GM12878 (cell line): ENCODE measurements around the gene KDM2A. TPM values are rescaled to one million over a fixed set of nuclear protein-coding genes. Genes with fewer than 3 reads are reported as not detected.
A peak's percentile ranks its signal among the peaks of the same experiment; 100 is the strongest.

Source experiments
- ATAC-seq: fragments of 200-7000 bp; cut with Tn5 transposase; 3 replicates; pipeline ENCODE4 v1.9.1; 2020; ENCODE audit warnings: mild to moderate bottlenecking, moderate library complexity
- BruUV-seq: library from RNA; stranded (reverse); fragments of 400-500 nt; replicated peaks from 2 replicates; lab custom pipeline; 2021; lab: Mats Ljungman, UMichigan
- CTCF ChIA-PET: fragments of 300-600 bp; sonication (Branson Sonifier 250); formaldehyde crosslinking; extraction: SDS; loops from one replicate; lab custom pipeline; 2021; ENCODE audit warnings: inconsistent platforms; lab: Yijun Ruan, JAX
- POLR2A ChIA-PET: fragments of 350-600 bp; formaldehyde crosslinking; extraction: SDS; loops from one replicate; lab custom pipeline; 2021; ENCODE audit warnings: inconsistent platforms; lab: Charles Lee
- RAD21 ChIA-PET: fragments of 300-600 bp; sonication (Branson Sonifier 250); formaldehyde crosslinking; loops from one replicate; lab custom pipeline; 2023; ENCODE audit warnings: antibody characterized with exemption; ENCODE audit not compliant: unreplicated experiment; lab: Charles Lee
- SMC1A ChIA-PET: fragments of 300-600 bp; sonication (Branson Sonifier 250); formaldehyde crosslinking; loops from one replicate; lab custom pipeline; 2023; ENCODE audit not compliant: unreplicated experiment, uncharacterized antibody; lab: Charles Lee
- DNase-seq: peaks from one replicate; pipeline ENCODE4 v3.0.0-alpha.2; 2011; ENCODE audit warnings: low read depth, low spot score
- FAIRE-seq: peaks from 3 replicates; lab custom pipeline; 2011; peaks lifted over from hg19 to GRCh38; lab: Jason Lieb, UNC
- H2AFZ ChIP-seq: 2 replicates; pipeline ENCODE4 v1.6.0; 2011; ENCODE audit warnings: low read depth, low read length, control low read depth; ENCODE audit not compliant: control insufficient read depth
- H3K27ac ChIP-seq: 2 replicates; pipeline ENCODE4 v1.5.1; 2011; ENCODE audit warnings: control low read depth; ENCODE audit not compliant: control insufficient read depth, insufficient read depth
- H3K27me3 ChIP-seq, 2 experiments: replicated peaks in 1 of 2; 2 replicates each; pipeline versions ENCODE4 v1.6.0 to v1.6.1; 2011; ENCODE audit warnings: low read length in 1 of 2; ENCODE audit not compliant: control insufficient read depth in 2 of 2, insufficient read depth in 2 of 2
- H3K36me3 ChIP-seq, 2 experiments: 2 replicates each; pipeline ENCODE4 v1.5.1; 2011; ENCODE audit warnings: low read length in 1 of 2; ENCODE audit not compliant: control insufficient read depth in 2 of 2, insufficient read depth in 2 of 2
- H3K4me1 ChIP-seq: 2 replicates; pipeline ENCODE4 v1.6.1; 2011; ENCODE audit warnings: mild to moderate bottlenecking, low read length, moderate library complexity, mixed read lengths; ENCODE audit not compliant: control insufficient read depth, insufficient read depth
- H3K4me2 ChIP-seq: 2 replicates; pipeline ENCODE4 v1.6.0; 2011; ENCODE audit warnings: control low read depth; ENCODE audit not compliant: control insufficient read depth, insufficient read depth
- H3K4me3 ChIP-seq: fragments of 200-600 bp; sonication (generic); 2 replicates; pipeline ENCODE4 v1.5.1; 2016
- H3K79me2 ChIP-seq: 2 replicates; pipeline ENCODE4 v1.6.0; 2011; ENCODE audit warnings: low read length; ENCODE audit not compliant: control insufficient read depth, insufficient read depth
- H3K9ac ChIP-seq: 2 replicates; pipeline ENCODE4 v1.8.0; 2011; ENCODE audit warnings: low read length, control low read depth, mixed read lengths; ENCODE audit not compliant: control insufficient read depth, insufficient read depth
- H3K9me3 ChIP-seq: replicated peaks from 3 replicates; pipeline ENCODE4 v1.5.1; 2011; ENCODE audit warnings: mild to moderate bottlenecking, low read length; ENCODE audit not compliant: control insufficient read depth, insufficient read depth
- H4K20me1 ChIP-seq: 2 replicates; pipeline ENCODE4 v1.6.0; 2011; ENCODE audit not compliant: control insufficient read depth, insufficient read depth
- BMI1 ChIP-seq: fragments of 450-650 bp; IDR thresholded peaks from 2 replicates; pipeline ENCODE4 v1.6.1; 2016; ENCODE audit warnings: mild to moderate bottlenecking, moderate library complexity, borderline replicate concordance
- CREB1 ChIP-seq: IDR thresholded peaks from 2 replicates; pipeline ENCODE4 v1.6.1; 2012; ENCODE audit warnings: low read depth, mild to moderate bottlenecking, inconsistent platforms
- CREM ChIP-seq: IDR thresholded peaks from 2 replicates; pipeline ENCODE4 v1.6.1; 2014; ENCODE audit warnings: antibody characterized with exemption, low read depth
- DPF2 ChIP-seq: fragments of 450-650 bp; IDR thresholded peaks from 2 replicates; pipeline ENCODE4 v1.6.1; 2017; ENCODE audit warnings: mild to moderate bottlenecking
- EP300 ChIP-seq, 2 experiments: fragments of 150-350 bp in 1 of 2; IDR thresholded peaks; 2 replicates each; pipeline ENCODE4 v1.6.1; 2011 to 2012; ENCODE audit warnings: low read depth in 2 of 2, low read length in 2 of 2, borderline replicate concordance in 1 of 2, improper control_type of control experiment in 1 of 2, inconsistent platforms in 1 of 2; ENCODE audit not compliant: control insufficient read depth in 1 of 2
- FOXM1 ChIP-seq: IDR thresholded peaks from 2 replicates; pipeline ENCODE4 v1.6.1; 2012; ENCODE audit warnings: low read depth, mild to moderate bottlenecking, inconsistent platforms, low read length, moderate library complexity
- IKZF1 ChIP-seq: fragments of 450-650 bp; conservative IDR thresholded peaks from 2 replicates; pipeline ENCODE4 v1.6.1; 2017; ENCODE audit warnings: antibody characterized with exemption, mild to moderate bottlenecking
- IRF4 ChIP-seq: IDR thresholded peaks from 2 replicates; pipeline ENCODE4 v1.6.1; 2011; ENCODE audit warnings: low read depth, low read length
- MEF2A ChIP-seq: IDR thresholded peaks from 2 replicates; pipeline ENCODE4 v1.6.1; 2011; ENCODE audit warnings: low read depth, mild to moderate bottlenecking, low read length, moderate library complexity; ENCODE audit not compliant: insufficient read depth
- NBN ChIP-seq: fragments of 450-650 bp; IDR thresholded peaks from 2 replicates; pipeline ENCODE4 v1.6.1; 2016
- NFIC ChIP-seq: IDR thresholded peaks from 2 replicates; pipeline ENCODE4 v1.6.1; 2012; ENCODE audit warnings: low read depth, mild to moderate bottlenecking, inconsistent platforms, low read length, moderate library complexity
- NFYB ChIP-seq: IDR thresholded peaks from 2 replicates; pipeline ENCODE4 v1.6.1; 2011; ENCODE audit warnings: low read depth, mild to moderate bottlenecking, low read length, improper control_type of control experiment, moderate library complexity; ENCODE audit not compliant: insufficient read depth
- RUNX3 ChIP-seq: IDR thresholded peaks from 2 replicates; pipeline ENCODE4 v1.6.1; 2012; ENCODE audit warnings: low read length, inconsistent platforms
- SMC3 ChIP-seq: IDR thresholded peaks from 2 replicates; pipeline ENCODE4 v1.6.1; 2011; ENCODE audit warnings: low read length, improper control_type of control experiment, borderline replicate concordance
- TARDBP ChIP-seq: IDR thresholded peaks from 2 replicates; pipeline ENCODE4 v1.6.1; 2016; ENCODE audit warnings: borderline replicate concordance
- TCF7 ChIP-seq: IDR thresholded peaks from 2 replicates; pipeline ENCODE4 v1.6.1; 2014; ENCODE audit warnings: antibody characterized with exemption, borderline replicate concordance
- ZSCAN29 ChIP-seq: fragments of 450-650 bp; IDR thresholded peaks from 2 replicates; pipeline ENCODE4 v1.6.1; 2017; ENCODE audit warnings: mild to moderate bottlenecking, moderate library complexity
- WGBS: methylation state at CpG from one replicate; pipeline ENCODE4 v1.1.6; 2016; ENCODE audit warnings: low lambda C conversion rate; ENCODE audit not compliant: insufficient replicate concordance, insufficient coverage; ENCODE audit errors: missing lambda C conversion rate; 5-methylcytosine and 5-hydroxymethylcytosine counted together
- in situ Hi-C: fragments of 300-500 bp; cut with MboI; formaldehyde crosslinking; loops from 9 replicates; pipeline ENCODE4 v1.14.3; 2018; ENCODE audit warnings: mixed read lengths
- intact Hi-C: fragments of 100-400 bp; cut with micrococcal nuclease; formaldehyde crosslinking; loops from one replicate; pipeline ENCODE4 v1.14.2; 2022; ENCODE audit not compliant: unreplicated experiment
- polyA plus RNA-seq, 11 experiments: library from polyadenylated mRNA; depleted of rRNA in 4 of 11; unstranded in 6 of 11; stranded (reverse) in 5 of 11; fragments of >200 nt; fragmentation: Nextera tagmentation in 4 of 11; fragmentation: Illumina TruSeq in 1 of 11; extraction: Ambion mirVana in 4 of 11; extraction: Trizol in 1 of 11; gene quantifications; 1 replicate in 1 of 11; 2 replicates in 10 of 11; pipeline versions ENCODE4 v1.2.1 to v1.2.3, GENCODE V29; 2011 to 2016; ENCODE audit warnings: inconsistent platforms in 2 of 11, missing spikeins in 2 of 11, low read depth in 1 of 11
- total RNA-seq, 4 experiments: library from RNA; depleted of rRNA in 3 of 4; stranded (reverse); fragments of >200 nt in 3 of 4; fragmentation: Illumina TruSeq in 1 of 4; extraction: Trizol in 1 of 4; gene quantifications; 2 replicates each; pipeline versions ENCODE4 v1.2.1 to v1.2.3, GENCODE V29; 2013 to 2021
- TF ChIP-seq, protein P1 (sequence below): fragments of 450-650 bp; IDR thresholded peaks from 2 replicates; pipeline ENCODE4 v1.6.1; 2017; ENCODE audit warnings: mild to moderate bottlenecking, moderate library complexity
- TF ChIP-seq, protein P2 (sequence below): IDR thresholded peaks from 2 replicates; pipeline ENCODE4 v1.6.1; 2012; ENCODE audit warnings: low read length, inconsistent platforms

KDM2A gene
- total and polyA plus RNA-seq, 10 of the 15 experiments (the other 5 are each of a cell fraction or from before 2014, with no cell fraction given), result 10.5 to 69.3 (median 41.6) TPM

DNA sequence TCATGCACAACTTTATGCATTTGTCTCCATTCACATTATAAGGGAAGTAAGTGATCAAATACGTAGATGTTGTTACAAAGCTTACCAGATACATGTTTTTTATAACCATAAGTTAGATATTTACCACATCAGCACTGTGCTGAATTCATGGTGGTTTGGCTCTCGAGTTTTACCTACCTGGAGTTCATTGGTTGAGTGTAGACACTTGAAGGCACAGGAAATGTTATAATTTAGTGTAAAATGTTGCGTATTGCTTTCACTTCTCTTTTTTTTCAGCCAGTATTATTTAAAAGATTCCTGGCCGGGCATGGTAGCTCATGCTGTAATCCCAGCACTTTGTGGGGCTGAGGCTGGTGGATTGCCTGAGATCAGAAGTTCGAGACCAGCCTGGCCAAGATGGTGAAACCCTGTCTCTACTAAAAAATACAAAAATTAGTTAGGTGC is 94.1 kb downstream of the KDM2A start:
- H3K27ac ChIP-seq, result peak overlapping the region; percentile 64
- POLR2A ChIA-PET, result interaction anchor here (0.8 to 1.7 kb wide), 4 partner anchors 10 to 28 kb away, joined by 3 to 4 read pairs (median 4); no protein-coding TSS in a partner anchor
- TF ChIP-seq ZSCAN29 (peak; percentile 90), TCF7 (peak; percentile 39; the same call in 1 of the 2 replicates), BMI1 (0 out of 2 replicates have a peak, but pooled peaks have one; percentile 21), FOXM1 (peak; percentile 61; the same call in 1 of the 2 replicates), CREM (peak; percentile 47; the same call in 1 of the 2 replicates), SMC3 (no peak), CREB1 (peak; percentile 53; the same call in 1 of the 2 replicates), EP300 (IDR thresholded peaks at IDR 0.05; ENCODE audit: borderline replicate concordance in 1 of 2, control insufficient read depth in 1 of 2, low read depth in 2 of 2, low read length in 2 of 2) (peak in 1 of 2 experiments; percentile 29; a peak in 1 of 4 replicates), NFYB (0 out of 2 replicates have a peak, but pooled peaks have one; percentile 24), NFIC (peak; percentile 55; the same call in 1 of the 2 replicates), MEF2A (0 out of 2 replicates have a peak, but pooled peaks have one; percentile 22), IRF4 (peak; percentile 62; the same call in 1 of the 2 replicates), DPF2 (peak; percentile 83), IKZF1 (peak; percentile 60; the same call in 1 of the 2 replicates), TARDBP (no peak), RUNX3 (peak; percentile 61), NBN (peak; percentile 60; the same call in 1 of the 2 replicates)
- TF ChIP-seq, protein P1, sequence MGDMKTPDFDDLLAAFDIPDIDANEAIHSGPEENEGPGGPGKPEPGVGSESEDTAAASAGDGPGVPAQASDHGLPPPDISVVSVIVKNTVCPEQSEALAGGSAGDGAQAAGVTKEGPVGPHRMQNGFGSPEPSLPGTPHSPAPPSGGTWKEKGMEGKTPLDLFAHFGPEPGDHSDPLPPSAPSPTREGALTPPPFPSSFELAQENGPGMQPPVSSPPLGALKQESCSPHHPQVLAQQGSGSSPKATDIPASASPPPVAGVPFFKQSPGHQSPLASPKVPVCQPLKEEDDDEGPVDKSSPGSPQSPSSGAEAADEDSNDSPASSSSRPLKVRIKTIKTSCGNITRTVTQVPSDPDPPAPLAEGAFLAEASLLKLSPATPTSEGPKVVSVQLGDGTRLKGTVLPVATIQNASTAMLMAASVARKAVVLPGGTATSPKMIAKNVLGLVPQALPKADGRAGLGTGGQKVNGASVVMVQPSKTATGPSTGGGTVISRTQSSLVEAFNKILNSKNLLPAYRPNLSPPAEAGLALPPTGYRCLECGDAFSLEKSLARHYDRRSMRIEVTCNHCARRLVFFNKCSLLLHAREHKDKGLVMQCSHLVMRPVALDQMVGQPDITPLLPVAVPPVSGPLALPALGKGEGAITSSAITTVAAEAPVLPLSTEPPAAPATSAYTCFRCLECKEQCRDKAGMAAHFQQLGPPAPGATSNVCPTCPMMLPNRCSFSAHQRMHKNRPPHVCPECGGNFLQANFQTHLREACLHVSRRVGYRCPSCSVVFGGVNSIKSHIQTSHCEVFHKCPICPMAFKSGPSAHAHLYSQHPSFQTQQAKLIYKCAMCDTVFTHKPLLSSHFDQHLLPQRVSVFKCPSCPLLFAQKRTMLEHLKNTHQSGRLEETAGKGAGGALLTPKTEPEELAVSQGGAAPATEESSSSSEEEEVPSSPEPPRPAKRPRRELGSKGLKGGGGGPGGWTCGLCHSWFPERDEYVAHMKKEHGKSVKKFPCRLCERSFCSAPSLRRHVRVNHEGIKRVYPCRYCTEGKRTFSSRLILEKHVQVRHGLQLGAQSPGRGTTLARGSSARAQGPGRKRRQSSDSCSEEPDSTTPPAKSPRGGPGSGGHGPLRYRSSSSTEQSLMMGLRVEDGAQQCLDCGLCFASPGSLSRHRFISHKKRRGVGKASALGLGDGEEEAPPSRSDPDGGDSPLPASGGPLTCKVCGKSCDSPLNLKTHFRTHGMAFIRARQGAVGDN, result no peak
- TF ChIP-seq, protein P2, sequence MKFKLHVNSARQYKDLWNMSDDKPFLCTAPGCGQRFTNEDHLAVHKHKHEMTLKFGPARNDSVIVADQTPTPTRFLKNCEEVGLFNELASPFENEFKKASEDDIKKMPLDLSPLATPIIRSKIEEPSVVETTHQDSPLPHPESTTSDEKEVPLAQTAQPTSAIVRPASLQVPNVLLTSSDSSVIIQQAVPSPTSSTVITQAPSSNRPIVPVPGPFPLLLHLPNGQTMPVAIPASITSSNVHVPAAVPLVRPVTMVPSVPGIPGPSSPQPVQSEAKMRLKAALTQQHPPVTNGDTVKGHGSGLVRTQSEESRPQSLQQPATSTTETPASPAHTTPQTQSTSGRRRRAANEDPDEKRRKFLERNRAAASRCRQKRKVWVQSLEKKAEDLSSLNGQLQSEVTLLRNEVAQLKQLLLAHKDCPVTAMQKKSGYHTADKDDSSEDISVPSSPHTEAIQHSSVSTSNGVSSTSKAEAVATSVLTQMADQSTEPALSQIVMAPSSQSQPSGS, result peak; percentile 66

More for the DNA sequence above, 94.1 kb downstream of the KDM2A start:
- H3K4me3 ChIP-seq, result no peak overlapping the region
- no peak overlapping the region for H3K9ac ChIP-seq
- H3K9me3 ChIP-seq, result no peaks in the 10 kb centered on the region
- ATAC-seq (peak; percentile 99), FAIRE-seq (no peak), DNase-seq (peak; percentile 52)
- CTCF ChIA-PET, result interaction anchor here (0.6 to 1.6 kb wide), 6 partner anchors 41 to 930 kb away, joined by 3 to 7 read pairs (median 4); no protein-coding TSS in a partner anchor
- H3K36me3 ChIP-seq, result peaks cover 5 to 26% of the 10 kb centered on the region in 2 experiments
- intact Hi-C loops (no loop called here), in situ Hi-C loops (no loop called here)
- no peaks in the 10 kb centered on the region; the same call in 1 of the 2 replicates for H3K79me2 ChIP-seq
- BruUV-seq, result no TSS peak
- RAD21 ChIA-PET, result interaction anchor here (0.7 to 1.1 kb wide), 4 partner anchors 28 to 635 kb away, joined by 3 to 4 read pairs (median 3); no protein-coding TSS in a partner anchor
- WGBS, result 20% methylated on average over 5 of the region's 5 CpGs
- H3K4me1 ChIP-seq, result peaks cover 8% of the 10 kb centered on the region
- H3K27me3 ChIP-seq, result no peaks in the 10 kb centered on the region
- no peak overlapping the region for H2AFZ ChIP-seq
- no peaks in the 10 kb centered on the region for H4K20me1 ChIP-seq
- SMC1A ChIA-PET, result interaction anchor here (1.0 to 2.3 kb wide), 5 partner anchors 13 to 28 kb away, joined by 3 to 9 read pairs (median 4); no protein-coding TSS in a partner anchor
- peak overlapping the region; percentile 15; the same call in 1 of the 2 replicates for H3K4me2 ChIP-seq
